Adipocyte (in vitro differentiated cells): ENCODE data around the gene TCF4.

Experiments used
- DNase-seq: peaks from one replicate; pipeline ENCODE4 v3.0.0-alpha.2; 2015; ENCODE audit warnings: low read depth
- H3K27me3 ChIP-seq: replicated peaks from 2 replicates; pipeline ENCODE4 v1.7.0; 2013; ENCODE audit warnings: mild to moderate bottlenecking, low read length, moderate library complexity; ENCODE audit not compliant: control insufficient read depth, insufficient read depth
- H3K36me3 ChIP-seq: 2 replicates; pipeline ENCODE4 v1.7.0; 2013; ENCODE audit warnings: low read length, mild to moderate bottlenecking, moderate library complexity; ENCODE audit not compliant: control insufficient read depth, insufficient read depth, severe bottlenecking
- H3K4me1 ChIP-seq: 2 replicates; pipeline ENCODE4 v1.7.0; 2013; ENCODE audit warnings: mild to moderate bottlenecking, low read length, moderate library complexity; ENCODE audit not compliant: control insufficient read depth, insufficient read depth
- H3K4me3 ChIP-seq: 2 replicates; pipeline ENCODE4 v1.7.0; 2013; ENCODE audit warnings: mild to moderate bottlenecking, low read length, moderate library complexity
- H3K9ac ChIP-seq: 2 replicates; pipeline ENCODE4 v1.7.0; 2013; ENCODE audit warnings: mild to moderate bottlenecking, low read length, moderate library complexity
- H3K9me3 ChIP-seq: 2 replicates; pipeline ENCODE4 v1.7.0; 2013; ENCODE audit warnings: mild to moderate bottlenecking, low read length, moderate library complexity; ENCODE audit not compliant: control insufficient read depth

The TCF4 gene

GRCh38 chr18:55290898-55291297, 297.1 kb downstream of the TCF4 start:
- Histone ChIP-seq H3K4me3 (no peak overlapping the region), H3K9ac (no peak overlapping the region), H3K4me1 (peaks cover 8% of the 10 kb centered on the region), H3K36me3 (no peaks in the 10 kb centered on the region), H3K27me3 (no peaks in the 10 kb centered on the region), H3K9me3 (no peaks in the 10 kb centered on the region)
- peak; percentile 42 for DNase-seq

DNA sequence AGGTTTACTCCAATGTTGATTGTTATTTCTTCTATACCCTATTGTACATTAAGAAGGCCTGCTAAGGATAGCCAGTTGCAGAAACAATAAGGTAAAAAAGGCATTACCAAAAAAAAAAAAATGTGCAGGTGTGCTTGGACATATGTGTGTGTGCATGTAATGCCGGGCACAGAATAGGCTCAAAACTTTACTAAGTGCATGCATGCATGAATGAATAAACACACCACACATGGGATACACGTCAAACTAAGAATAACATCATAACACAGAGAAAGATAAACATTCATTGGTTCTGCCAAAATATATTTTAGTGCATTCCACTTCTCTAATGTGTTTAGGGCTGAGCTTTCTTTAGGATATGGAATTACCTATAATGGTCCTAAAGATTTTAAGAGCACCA, 298.2 kb downstream of the TCF4 start:
- H3K36me3 ChIP-seq: no peaks in the 10 kb centered on the region
- H3K27me3 ChIP-seq: no peaks in the 10 kb centered on the region
- no peak overlapping the region for H3K4me3 ChIP-seq
- H3K9ac ChIP-seq: no peak overlapping the region
- peaks cover 8% of the 10 kb centered on the region for H3K4me1 ChIP-seq
- no peaks in the 10 kb centered on the region for H3K9me3 ChIP-seq
- DNase-seq: no peak

- H3K4me3 ChIP-seq: no peak overlapping the region
- H3K27me3 ChIP-seq: no peaks in the 10 kb centered on the region
- H3K36me3 ChIP-seq: no peaks in the 10 kb centered on the region
- H3K4me1 ChIP-seq: peaks cover 8% of the 10 kb centered on the region
- no peak overlapping the region for H3K9ac ChIP-seq
- DNase-seq: no peak
- no peaks in the 10 kb centered on the region for H3K9me3 ChIP-seq
These were observed 298.9 kb downstream of the TCF4 start for GRCh38 chr18:55289048-55289447.

DNA sequence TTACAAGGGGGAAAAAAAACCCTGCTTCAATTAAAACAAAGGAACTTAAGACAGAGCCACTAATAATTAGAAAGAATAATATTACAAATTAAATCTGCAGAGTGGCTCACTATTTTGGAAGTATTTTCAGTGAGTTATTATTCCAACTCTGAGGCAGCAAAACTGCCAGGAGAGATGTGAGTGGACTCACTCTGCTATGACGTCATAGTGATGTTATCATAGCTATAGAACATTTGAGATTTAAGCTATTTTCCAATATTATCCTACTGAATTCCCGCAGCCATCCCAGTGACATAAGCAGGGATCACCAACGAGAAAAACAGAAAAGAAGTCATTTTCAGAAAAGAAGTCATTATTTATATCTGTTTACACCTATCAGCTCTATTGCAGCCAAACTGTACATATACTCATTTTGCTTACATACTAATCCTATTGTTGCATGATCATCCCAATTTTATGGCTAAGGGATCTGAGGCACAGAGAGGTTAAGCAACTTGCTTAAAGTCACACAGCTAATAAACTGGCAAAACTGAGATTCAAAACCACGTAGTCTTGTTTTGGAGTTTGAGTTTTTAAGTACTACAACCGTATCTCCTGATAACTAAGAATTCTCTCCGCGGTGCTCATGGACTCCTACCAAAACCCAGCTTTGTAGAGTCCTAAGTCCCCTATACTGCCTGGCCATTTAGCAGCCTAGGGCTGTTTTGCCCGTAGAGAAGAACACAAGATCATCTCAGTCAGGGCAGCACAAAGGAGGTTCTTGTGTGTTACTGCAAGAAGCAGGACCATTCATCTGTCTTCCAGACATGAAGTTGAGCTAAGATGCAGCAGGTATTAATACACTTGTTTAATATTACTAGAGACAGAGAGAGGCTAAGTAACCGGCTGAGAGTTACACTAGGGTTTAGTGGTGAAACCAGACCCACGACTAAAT, 299.8 kb downstream of the TCF4 start:
- peaks cover 8% of the 10 kb centered on the region for H3K4me1 ChIP-seq
- no peak overlapping the region for H3K9ac ChIP-seq
- DNase-seq: no peak
- H3K36me3 ChIP-seq: no peaks in the 10 kb centered on the region
- H3K9me3 ChIP-seq: no peaks in the 10 kb centered on the region
- H3K4me3 ChIP-seq: no peak overlapping the region
- H3K27me3 ChIP-seq: no peaks in the 10 kb centered on the region

DNA sequence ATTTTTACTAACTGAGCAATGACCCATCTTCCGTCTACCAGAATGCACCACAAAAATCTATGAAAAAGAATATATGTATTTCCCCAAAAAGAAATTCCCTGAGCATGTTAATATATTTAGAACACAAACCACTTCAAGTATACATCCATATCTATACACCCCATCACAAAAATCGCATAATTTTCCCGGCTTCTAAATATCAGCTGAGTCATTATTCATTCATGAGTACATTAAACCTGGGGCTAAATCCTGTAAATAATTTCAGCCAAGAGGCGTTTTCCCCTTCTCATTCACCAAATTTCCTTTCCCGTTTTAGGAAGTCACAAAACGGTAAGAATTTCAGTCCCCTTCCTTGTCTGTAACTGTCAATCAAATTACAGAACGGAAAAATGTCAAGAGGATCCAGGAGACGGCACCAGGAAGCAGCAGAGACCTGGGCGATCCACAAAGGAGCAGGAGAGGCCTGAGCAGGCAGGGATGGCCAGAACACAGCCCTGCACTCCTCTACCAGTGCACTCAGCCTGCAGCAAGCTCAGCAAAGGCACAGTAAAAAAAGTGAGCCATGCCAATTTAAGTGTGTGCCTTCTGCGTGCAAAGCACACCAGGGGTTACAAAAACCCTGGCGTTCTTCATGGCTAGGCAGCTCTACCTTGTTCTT, 300.7 kb downstream of the TCF4 start:
- no peaks in the 10 kb centered on the region for H3K36me3 ChIP-seq
- no peak overlapping the region for H3K4me3 ChIP-seq
- H3K9me3 ChIP-seq: no peaks in the 10 kb centered on the region
- H3K4me1 ChIP-seq: peaks cover 8% of the 10 kb centered on the region
- no peak overlapping the region for H3K9ac ChIP-seq
- H3K27me3 ChIP-seq: no peaks in the 10 kb centered on the region
- DNase-seq: no peak

DNA sequence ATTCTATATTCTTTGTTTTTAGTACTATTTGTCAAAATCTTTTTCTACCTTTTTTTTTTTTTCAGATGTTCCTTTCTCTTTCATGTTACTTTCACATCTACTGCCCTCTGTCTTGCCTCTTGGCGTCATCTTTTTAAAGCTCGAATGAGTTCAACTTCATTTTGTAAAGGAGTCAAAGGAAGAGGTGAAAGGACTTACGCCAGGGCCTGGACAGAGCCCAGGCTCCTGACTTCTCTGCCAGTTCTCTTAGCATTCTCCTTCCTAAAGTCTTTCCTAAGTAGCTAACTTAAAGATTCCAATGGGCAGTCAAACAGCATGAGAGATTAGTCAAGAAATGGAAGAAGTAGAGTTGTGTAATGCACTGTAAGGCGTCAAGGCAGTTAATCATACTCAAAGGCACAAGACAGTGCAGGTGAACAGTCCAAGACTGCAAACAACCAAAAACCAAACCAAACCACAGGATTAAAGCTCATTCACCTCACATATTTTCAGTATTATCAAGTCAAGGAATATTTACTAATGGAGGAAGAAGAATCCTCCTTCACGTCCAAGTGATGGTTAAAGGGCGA, 301.7 kb downstream of the TCF4 start:
- Histone ChIP-seq H3K4me3 (no peak overlapping the region), H3K4me1 (peaks cover 8% of the 10 kb centered on the region), H3K9me3 (no peaks in the 10 kb centered on the region), H3K9ac (no peak overlapping the region), H3K27me3 (no peaks in the 10 kb centered on the region), H3K36me3 (no peaks in the 10 kb centered on the region)
- no peak for DNase-seq

GRCh38 chr18:55284614-55285013, 303.4 kb downstream of the TCF4 start:
- H3K4me3 ChIP-seq: no peak overlapping the region
- H3K9ac ChIP-seq: no peak overlapping the region
- H3K27me3 ChIP-seq: no peaks in the 10 kb centered on the region
- no peaks in the 10 kb centered on the region for H3K36me3 ChIP-seq
- H3K9me3 ChIP-seq: no peaks in the 10 kb centered on the region
- peaks cover 8% of the 10 kb centered on the region for H3K4me1 ChIP-seq
- DNase-seq: no peak

- H3K4me1 ChIP-seq: peaks cover 8% of the 10 kb centered on the region
- H3K9ac ChIP-seq: no peak overlapping the region
- no peaks in the 10 kb centered on the region for H3K9me3 ChIP-seq
- DNase-seq: no peak
- no peak overlapping the region for H3K4me3 ChIP-seq
- H3K27me3 ChIP-seq: no peaks in the 10 kb centered on the region
- peaks cover 6% of the 10 kb centered on the region for H3K36me3 ChIP-seq
These were observed 304.7 kb downstream of the TCF4 start for GRCh38 chr18:55283309-55283708.

DNA sequence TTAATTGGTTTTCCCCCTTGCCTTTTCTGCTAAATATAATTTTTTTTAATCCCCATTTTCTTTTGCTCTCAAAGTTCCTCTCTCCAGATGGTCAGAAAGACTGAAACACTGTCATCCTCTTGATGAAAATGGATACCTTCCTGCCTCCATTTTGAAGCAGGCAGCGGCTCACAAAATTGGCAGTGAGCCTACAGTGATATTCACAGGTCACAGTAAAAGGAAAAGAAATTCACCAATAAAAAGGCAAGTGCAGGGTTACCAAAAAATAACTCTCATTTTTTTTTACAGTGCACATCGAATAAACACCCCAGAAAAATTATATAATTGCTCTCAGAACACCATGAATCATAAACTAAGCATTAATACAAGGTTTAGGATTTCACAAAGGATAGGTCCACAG, 307.5 kb downstream of the TCF4 start:
- Histone ChIP-seq H3K36me3 (peaks cover 17% of the 10 kb centered on the region), H3K9me3 (no peaks in the 10 kb centered on the region), H3K4me1 (peaks cover 5% of the 10 kb centered on the region), H3K27me3 (no peaks in the 10 kb centered on the region), H3K9ac (no peak overlapping the region), H3K4me3 (no peak overlapping the region)
- DNase-seq: no peak

GRCh38 chr18:55275039-55275901, 312.7 kb downstream of the TCF4 start:
- Histone ChIP-seq H3K4me1 (peaks cover 31% of the 10 kb centered on the region), H3K36me3 (peaks cover 37% of the 10 kb centered on the region), H3K9ac (no peak overlapping the region), H3K4me3 (peak overlapping the region; percentile 3), H3K9me3 (no peaks in the 10 kb centered on the region), H3K27me3 (no peaks in the 10 kb centered on the region)
- DNase-seq: peak; percentile 91
